ENCODE results near the gene CHCHD3. TPM values are rescaled to one million over a fixed set of nuclear protein-coding genes. Genes with fewer than 3 reads are reported as not detected.
A peak's percentile ranks its signal among the peaks of the same experiment; 100 is the strongest.

CHCHD3 gene
- total RNA-seq, 8 experiments from 2014 or later, result 74.5 to 122 (median 90.0) TPM

DNA sequence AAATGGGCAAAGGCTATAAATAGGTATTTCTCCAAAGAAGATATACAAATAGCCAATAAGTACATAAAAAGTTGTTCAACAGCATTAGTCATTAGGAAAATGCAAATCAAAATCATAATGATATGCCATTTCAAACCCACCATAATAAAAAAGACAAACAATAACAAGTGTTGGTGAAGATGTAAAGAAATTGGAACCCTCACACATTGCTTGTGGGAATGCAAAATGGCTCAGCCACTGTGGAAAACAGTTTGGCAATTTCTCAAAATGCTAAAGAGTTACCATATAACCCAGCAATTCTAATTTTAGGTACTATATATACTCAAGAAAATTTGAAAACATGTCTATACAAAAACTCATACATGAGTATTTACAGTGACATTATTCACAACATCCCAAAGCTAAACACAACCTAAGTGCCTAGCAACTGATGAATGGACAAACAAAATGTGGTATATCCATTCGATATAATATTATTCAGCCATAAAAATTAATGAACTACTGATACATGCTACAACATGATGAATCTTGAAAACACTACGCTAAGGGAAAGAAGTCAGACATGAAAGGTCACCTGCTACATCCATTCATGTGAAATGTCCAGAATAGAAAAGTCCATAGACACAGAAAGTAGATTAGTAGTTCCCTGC is 55.6 kb downstream of the CHCHD3 start:
- in situ Hi-C loops (cut with MboI; ENCODE audit: low pct_unique_long_range_greater_than_20kb in 2 of 9, low sequenced_read_pairs in 9 of 9, unreplicated experiment in 9 of 9), result no loop called here
- ATAC-seq (replicated peaks in 6 of 8), result no peak
- Histone ChIP-seq H3K4me1 (replicated peaks in 1 of 2) (peaks cover 0 to 7% of the 10 kb centered on the region in 2 donors), H3K4me3 (no peak overlapping the region), H3K27ac (no peak overlapping the region)
- WGBS, 10 experiments, result 88 to 100% (median 100%) methylated on average over 1 to 2 of the region's 2 CpGs; no CpG with 5 or more reads in 2 of the 10 experiments

DNA sequence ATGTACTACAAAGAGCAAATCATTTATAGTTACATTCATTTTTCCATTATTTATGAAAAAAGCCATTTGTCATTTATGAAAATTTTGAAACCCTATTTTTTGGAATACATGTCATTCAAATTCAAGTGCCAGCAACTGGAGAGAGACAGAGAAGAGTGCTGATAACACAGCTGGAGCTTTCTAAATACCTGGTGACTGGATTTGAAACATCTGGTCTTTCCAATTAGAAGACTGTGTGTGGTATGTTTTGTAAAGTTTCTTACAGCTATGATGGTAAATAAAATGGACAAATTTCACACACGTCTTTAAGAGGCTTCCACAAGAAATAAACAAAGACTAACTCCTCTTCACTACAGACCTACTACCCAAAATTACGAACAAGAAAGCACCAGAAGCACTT is 56.8 kb downstream of the CHCHD3 start:
- Histone ChIP-seq H3K4me3 (no peak overlapping the region), H3K27ac (no peak overlapping the region), H3K4me1 (replicated peaks in 1 of 2) (peaks cover 0 to 7% of the 10 kb centered on the region in 2 donors)
- in situ Hi-C loops (cut with MboI; ENCODE audit: low pct_unique_long_range_greater_than_20kb in 2 of 9, low sequenced_read_pairs in 9 of 9, unreplicated experiment in 9 of 9), result no loop called here
- ATAC-seq (replicated peaks in 6 of 8), result no peak
- 80 to 100% (median 90%) methylated on average over 1 to 2 of the region's 2 CpGs; no CpG with 5 or more reads in 5 of the 10 experiments for WGBS, 10 experiments

DNA sequence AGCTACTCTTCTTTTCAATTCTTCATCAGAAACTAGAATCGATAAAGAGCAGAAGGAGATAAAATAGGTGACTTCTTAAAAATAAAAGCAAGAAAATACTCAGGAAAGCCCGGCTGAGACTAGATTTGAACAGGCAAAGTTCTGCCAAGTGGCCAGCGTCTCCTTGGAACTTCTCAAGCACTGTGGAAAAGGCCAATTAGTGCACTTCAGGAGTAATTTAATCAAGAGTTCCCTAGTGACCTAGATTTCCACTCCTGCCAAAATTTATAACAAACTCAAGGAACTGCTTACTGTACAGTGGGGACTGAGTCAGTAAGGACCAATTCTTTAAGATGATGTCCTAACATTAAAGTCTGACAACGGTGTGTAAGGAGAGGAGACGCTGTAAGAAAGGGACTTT is 57.3 kb downstream of the CHCHD3 start:
- no peak for ATAC-seq (replicated peaks in 6 of 8)
- Histone ChIP-seq H3K4me1 (replicated peaks in 1 of 2) (peaks cover 0 to 7% of the 10 kb centered on the region in 2 donors), H3K4me3 (no peak overlapping the region), H3K27ac (no peak overlapping the region)
- in situ Hi-C loops (cut with MboI; ENCODE audit: low pct_unique_long_range_greater_than_20kb in 2 of 9, low sequenced_read_pairs in 9 of 9, unreplicated experiment in 9 of 9), result no loop called here
- 77 to 100% (median 90%) methylated on average over 2 to 5 of the region's 5 CpGs for WGBS, 10 experiments

DNA sequence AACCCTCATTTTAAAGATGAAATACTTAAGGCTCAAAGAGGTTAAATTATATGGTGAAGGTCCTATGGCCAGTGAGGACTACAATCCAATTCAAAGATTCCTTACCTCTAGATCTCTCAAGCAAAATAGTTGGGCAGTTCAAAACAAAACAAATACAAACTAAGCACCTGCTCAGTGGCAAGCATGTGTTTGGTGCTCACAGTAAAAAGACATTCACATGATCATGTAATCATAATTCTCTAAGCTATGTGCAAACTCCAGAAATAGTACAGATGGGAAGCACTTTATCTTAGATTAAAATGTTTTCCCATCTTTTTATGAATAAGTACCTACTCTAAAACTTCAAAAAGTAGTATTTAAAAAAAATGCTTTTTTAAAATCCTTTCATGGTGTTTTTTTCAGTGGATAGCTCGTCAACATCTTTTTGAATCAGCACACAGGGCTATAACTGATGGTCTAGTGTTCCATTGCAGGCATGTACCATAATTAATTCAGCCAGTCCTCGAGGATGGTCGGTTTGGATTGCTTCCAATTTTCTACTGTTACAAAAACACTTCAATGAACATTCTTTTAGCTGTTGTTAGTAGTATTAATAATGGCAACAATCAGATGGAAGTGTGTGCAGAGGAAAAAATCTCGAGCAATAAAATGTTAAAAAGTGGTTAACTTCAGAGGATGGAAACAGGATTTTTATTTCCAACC is 58.4 kb downstream of the CHCHD3 start:
- peaks cover 0 to 7% of the 10 kb centered on the region in 2 donors for H3K4me1 ChIP-seq (replicated peaks in 1 of 2)
- WGBS, 10 experiments, result 33 to 100% (median 72%) methylated on average over 1 to 4 of the region's 4 CpGs
- ATAC-seq (replicated peaks in 6 of 8), result peak in 2 of 8 experiments; percentile 32 to 62
- in situ Hi-C loops (cut with MboI; ENCODE audit: low pct_unique_long_range_greater_than_20kb in 2 of 9, low sequenced_read_pairs in 9 of 9, unreplicated experiment in 9 of 9), result no loop called here
- H3K27ac ChIP-seq, result no peak overlapping the region
- H3K4me3 ChIP-seq, result no peak overlapping the region

DNA sequence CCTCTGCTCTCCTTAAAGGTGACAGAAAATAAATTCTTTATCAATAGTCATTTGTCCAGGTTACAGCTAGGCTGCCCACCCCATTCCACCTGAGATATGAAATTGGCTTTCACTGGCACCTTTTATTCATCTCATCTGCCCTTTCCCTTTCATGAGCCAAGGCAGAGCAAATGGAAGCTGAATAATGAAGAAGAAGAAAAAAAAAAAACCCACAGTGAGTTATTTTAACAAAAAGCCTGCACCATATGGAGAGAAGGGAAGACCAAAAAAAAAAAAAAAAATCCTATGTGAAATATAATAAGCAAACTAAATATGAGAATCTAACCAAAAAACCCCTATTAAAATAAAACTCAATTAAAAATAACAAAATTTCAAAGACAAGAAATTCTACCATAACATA is 59.2 kb downstream of the CHCHD3 start:
- peaks cover 0 to 7% of the 10 kb centered on the region in 2 donors for H3K4me1 ChIP-seq (replicated peaks in 1 of 2)
- in situ Hi-C loops (cut with MboI; ENCODE audit: low pct_unique_long_range_greater_than_20kb in 2 of 9, low sequenced_read_pairs in 9 of 9, unreplicated experiment in 9 of 9), result no loop called here
- H3K27ac ChIP-seq, result no peak overlapping the region
- ATAC-seq (replicated peaks in 6 of 8), result no peak
- no peak overlapping the region for H3K4me3 ChIP-seq

DNA sequence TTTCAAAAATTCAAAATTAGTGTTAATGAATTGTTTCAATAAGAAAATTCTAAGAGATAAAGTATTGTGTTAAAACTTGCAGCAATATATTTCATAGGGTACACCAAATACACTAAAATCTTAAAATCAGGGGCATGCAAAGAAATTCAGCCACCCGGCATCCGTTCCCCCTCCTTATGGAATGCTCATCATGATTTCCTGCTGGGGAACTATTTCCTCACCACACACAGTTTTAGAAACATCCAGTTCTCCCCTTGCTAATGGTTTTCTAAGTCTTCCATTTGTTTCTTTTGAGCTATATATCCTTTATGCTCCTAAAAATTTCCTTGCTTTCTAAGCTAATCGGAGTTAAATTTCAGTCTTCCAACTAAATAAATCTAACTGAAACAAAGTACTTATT is 60.7 kb downstream of the CHCHD3 start:
- Histone ChIP-seq H3K4me3 (no peak overlapping the region), H3K27ac (no peak overlapping the region), H3K4me1 (replicated peaks in 1 of 2) (peaks cover 0 to 7% of the 10 kb centered on the region in 2 donors)
- in situ Hi-C loops (cut with MboI; ENCODE audit: low pct_unique_long_range_greater_than_20kb in 2 of 9, low sequenced_read_pairs in 9 of 9, unreplicated experiment in 9 of 9), result no loop called here
- 60 to 100% (median 85%) methylated on average over 1 to 3 of the region's 3 CpGs for WGBS, 10 experiments
- no peak for ATAC-seq (replicated peaks in 6 of 8)

DNA sequence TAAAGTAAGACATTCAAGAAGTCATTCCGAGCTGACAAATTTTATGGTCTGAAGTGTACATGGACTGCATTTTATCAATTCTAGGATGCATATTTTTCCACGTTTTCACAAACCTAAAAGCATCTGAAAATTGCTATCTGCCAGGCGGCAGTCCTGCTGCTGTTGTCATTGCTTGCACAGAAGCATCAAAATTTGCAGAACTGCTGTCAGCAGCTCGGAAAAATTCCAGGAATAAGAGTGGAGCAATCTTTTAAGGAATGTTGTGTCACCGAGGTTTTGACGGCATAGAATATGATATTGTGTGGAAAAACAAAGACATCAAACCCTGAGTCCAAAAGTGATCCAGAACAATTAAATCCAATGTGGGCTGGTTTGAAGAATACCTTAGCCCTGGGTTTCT is 61.4 kb downstream of the CHCHD3 start:
- 71 to 100% (median 93%) methylated on average over 1 to 6 of the region's 6 CpGs for WGBS, 10 experiments
- Histone ChIP-seq H3K27ac (no peak overlapping the region), H3K4me3 (no peak overlapping the region), H3K4me1 (replicated peaks in 1 of 2) (peaks cover 0 to 7% of the 10 kb centered on the region in 2 donors)
- in situ Hi-C loops (cut with MboI; ENCODE audit: low pct_unique_long_range_greater_than_20kb in 2 of 9, low sequenced_read_pairs in 9 of 9, unreplicated experiment in 9 of 9), result no loop called here
- ATAC-seq (replicated peaks in 6 of 8), result no peak

DNA sequence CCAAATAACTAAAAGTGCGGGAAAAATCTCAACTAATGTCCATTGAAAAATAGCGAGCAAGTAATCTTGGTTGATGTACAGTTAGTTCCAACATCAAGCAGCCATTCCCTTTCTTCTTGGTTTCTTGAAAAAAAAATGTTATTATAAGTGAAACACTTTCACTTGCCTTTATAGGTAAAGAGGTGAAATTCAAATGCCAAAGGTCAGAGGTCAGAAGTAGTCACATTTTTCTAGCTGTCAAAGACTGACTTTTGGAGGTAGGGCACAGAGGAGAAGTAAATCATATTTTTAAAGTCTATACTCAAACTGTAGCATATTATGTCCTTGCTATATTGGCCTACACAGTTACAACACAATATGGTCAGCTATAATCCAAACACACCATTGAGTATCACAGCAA is 62.3 kb downstream of the CHCHD3 start:
- no peak overlapping the region for H3K27ac ChIP-seq
- peaks cover 0 to 7% of the 10 kb centered on the region in 2 donors for H3K4me1 ChIP-seq (replicated peaks in 1 of 2)
- WGBS, 10 experiments, result 93 to 100% (median 100%) methylated on average over 1 to 2 of the region's 2 CpGs; no CpG with 5 or more reads in 1 of the 10 experiments
- in situ Hi-C loops (cut with MboI; ENCODE audit: low pct_unique_long_range_greater_than_20kb in 2 of 9, low sequenced_read_pairs in 9 of 9, unreplicated experiment in 9 of 9), result no loop called here
- ATAC-seq (replicated peaks in 6 of 8), result no peak
- H3K4me3 ChIP-seq, result no peak overlapping the region

DNA sequence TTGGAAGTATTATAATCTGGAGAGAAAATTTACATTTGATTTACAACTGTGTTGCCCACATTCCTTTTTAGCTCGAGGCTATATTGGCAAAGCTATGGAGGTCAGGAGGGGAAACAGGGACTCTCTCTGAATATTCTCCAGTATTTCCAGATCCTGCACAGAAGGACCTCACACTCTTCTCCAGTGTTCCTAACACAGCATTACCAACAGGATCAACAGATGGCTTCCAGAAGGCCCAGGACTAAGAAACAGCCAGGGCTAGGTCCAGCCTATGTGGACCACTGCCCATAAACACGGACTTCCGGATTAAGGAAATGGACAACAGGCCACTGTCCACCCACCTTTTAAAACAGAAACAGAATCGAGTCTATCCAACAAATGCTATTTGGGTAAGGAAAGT is 65.3 kb downstream of the CHCHD3 start:
- in situ Hi-C loops (cut with MboI; ENCODE audit: low pct_unique_long_range_greater_than_20kb in 2 of 9, low sequenced_read_pairs in 9 of 9, unreplicated experiment in 9 of 9), result no loop called here
- WGBS, 10 experiments, result 11 to 100% (median 82%) methylated on average over 1 to 4 of the region's 4 CpGs; no CpG with 5 or more reads in 1 of the 10 experiments
- no peak overlapping the region for H3K27ac ChIP-seq
- H3K4me1 ChIP-seq (replicated peaks in 1 of 2), result no peaks in the 10 kb centered on the region
- H3K4me3 ChIP-seq, result no peak overlapping the region
- peak in 2 of 8 experiments; percentile 56 to 90 for ATAC-seq (replicated peaks in 6 of 8)

DNA sequence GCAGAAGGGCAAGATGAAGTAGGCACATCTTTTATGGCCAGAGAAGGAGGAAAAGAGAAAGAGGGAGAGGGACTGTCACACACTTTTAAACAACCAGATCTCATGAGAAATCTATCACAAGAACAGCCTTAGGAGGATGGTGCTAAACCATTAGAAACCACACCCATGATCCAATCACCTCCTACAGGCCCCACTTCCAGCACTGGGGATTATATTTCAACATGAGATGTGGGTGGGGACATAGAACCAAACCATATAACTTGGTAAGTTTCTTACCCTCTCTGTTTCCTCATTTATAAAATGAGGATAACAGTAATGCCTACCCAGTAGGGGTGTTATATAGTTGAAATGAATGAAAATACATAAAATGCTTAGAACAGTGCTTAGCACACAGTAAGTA is 66.0 kb downstream of the CHCHD3 start:
- H3K27ac ChIP-seq, result no peak overlapping the region
- in situ Hi-C loops (cut with MboI; ENCODE audit: low pct_unique_long_range_greater_than_20kb in 2 of 9, low sequenced_read_pairs in 9 of 9, unreplicated experiment in 9 of 9), result no loop called here
- no peak overlapping the region for H3K4me3 ChIP-seq
- ATAC-seq (replicated peaks in 6 of 8), result peak in 3 of 8 experiments; percentile 64 to 76 (median 70)
- H3K4me1 ChIP-seq (replicated peaks in 1 of 2), result no peaks in the 10 kb centered on the region

DNA sequence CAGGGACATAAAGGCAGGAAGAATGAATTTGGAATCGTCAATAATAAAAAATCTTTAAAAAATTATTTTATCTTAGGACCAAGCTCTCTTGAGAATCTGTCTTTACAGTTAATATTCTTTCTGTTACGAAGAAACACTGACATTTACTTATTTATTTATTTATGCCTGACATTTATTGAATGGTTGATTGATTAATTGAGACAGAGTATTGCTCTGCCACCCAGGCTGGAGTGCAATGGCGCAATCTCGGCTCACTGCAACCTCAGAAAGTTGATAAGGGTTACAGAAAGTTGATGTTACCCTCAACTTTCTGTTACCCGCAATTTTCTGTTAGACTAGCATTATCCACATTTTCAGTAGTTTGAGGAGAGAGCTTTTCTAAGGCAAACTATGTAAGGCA is 70.1 kb downstream of the CHCHD3 start:
- 91 to 100% (median 96%) methylated on average over 1 to 5 of the region's 5 CpGs for WGBS, 10 experiments
- ATAC-seq (replicated peaks in 6 of 8), result no peak

DNA sequence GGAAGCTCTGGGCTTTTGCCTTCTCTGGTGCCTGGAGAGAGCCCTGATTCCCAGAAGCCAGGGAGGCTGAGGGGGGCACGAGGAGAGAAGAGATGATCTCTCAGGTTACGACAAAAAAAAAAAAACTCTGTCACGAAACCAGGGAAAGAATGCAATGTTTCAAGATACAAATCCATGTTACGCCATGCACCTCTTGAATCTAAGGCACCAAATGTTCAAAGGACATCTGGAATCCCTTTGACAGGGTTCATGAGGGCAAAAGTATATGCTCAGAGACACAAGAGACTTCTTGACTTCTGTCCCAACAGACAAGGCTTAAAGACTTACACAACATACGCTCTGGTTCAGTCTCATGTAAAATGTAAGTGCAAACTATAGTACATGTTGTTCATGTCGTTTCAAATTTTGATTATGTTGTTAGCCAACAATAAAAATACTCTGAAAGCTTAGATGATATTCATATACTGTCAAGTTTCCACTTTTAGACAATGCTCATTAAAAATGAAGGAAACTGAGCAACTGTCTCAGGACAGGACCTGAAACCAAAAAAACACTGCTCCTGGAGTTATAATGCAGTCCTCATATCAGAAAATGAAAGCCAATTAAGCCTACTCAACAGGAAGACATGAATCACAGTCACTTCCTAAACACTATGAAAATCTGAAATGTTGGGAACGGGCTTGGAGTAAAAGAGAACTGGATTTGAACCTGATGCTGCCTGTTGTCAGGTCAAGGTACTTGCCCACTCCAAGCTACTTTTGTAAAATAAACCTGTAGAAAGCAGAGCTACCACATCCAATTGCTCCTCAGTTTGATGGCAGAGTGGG is 72.3 kb downstream of the CHCHD3 start:
- H3K4me1 ChIP-seq (replicated peaks in 1 of 2), result no peaks in the 10 kb centered on the region
- no peak overlapping the region for H3K27ac ChIP-seq
- WGBS, 10 experiments, result 73 to 93% (median 88%) methylated on average over 2 to 7 of the region's 7 CpGs; no CpG with 5 or more reads in 1 of the 10 experiments
- no peak overlapping the region for H3K4me3 ChIP-seq
- in situ Hi-C loops (cut with MboI; ENCODE audit: low pct_unique_long_range_greater_than_20kb in 2 of 9, low sequenced_read_pairs in 9 of 9, unreplicated experiment in 9 of 9), result no loop called here
- ATAC-seq (replicated peaks in 6 of 8), result no peak

More for the DNA sequence above, 70.1 kb downstream of the CHCHD3 start:
- in situ Hi-C loops (cut with MboI; ENCODE audit: low pct_unique_long_range_greater_than_20kb in 2 of 9, low sequenced_read_pairs in 9 of 9, unreplicated experiment in 9 of 9), result no loop called here
- no peak overlapping the region for H3K27ac ChIP-seq
- no peaks in the 10 kb centered on the region for H3K4me1 ChIP-seq (replicated peaks in 1 of 2)
- H3K4me3 ChIP-seq, result no peak overlapping the region

DNA sequence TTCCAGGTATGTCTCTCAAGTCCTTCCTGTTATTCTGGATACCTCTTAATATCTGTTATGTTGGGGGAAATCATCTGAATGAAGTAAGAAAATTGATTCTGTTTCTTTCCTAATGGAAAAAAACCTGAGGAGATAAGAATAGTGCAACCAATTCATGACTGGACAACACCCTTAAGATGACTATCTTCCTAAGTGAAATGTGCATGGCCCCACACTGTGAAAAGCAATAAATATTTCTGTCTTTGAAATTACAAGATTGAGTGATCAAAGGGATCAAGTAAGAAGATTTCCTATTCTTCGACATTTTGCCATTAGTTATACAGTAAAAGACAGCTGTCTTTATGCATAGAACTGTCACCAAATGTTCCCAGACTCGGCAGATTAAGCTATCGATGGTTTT is 73.9 kb downstream of the CHCHD3 start:
- H3K4me1 ChIP-seq (replicated peaks in 1 of 2), result no peaks in the 10 kb centered on the region
- H3K4me3 ChIP-seq, result no peak overlapping the region
- H3K27ac ChIP-seq, result no peak overlapping the region
- peak in 2 of 8 experiments; percentile 72 to 77 for ATAC-seq (replicated peaks in 6 of 8)
- in situ Hi-C loops (cut with MboI; ENCODE audit: low pct_unique_long_range_greater_than_20kb in 2 of 9, low sequenced_read_pairs in 9 of 9, unreplicated experiment in 9 of 9), result no loop called here
- 54 to 97% (median 90%) methylated on average over 2 to 3 of the region's 3 CpGs; no CpG with 5 or more reads in 2 of the 10 experiments for WGBS, 10 experiments

Data from motor neuron (in vitro differentiated cells).